ENCODE measurements around the gene PDK1.

- TF ChIP-seq POLR2A (IDR thresholded peaks at IDR 0.05): no peak
- no peak for TF ChIP-seq CTCF (IDR thresholded peaks at IDR 0.05)
These were observed 22.2 kb upstream of the PDK1 start for GRCh38 chr2:172533687-172534086.

Measured in Peyer's patch (tissue), 4 donors.